BLaER1 (cell line): ENCODE data around the gene UBASH3A.
A peak's percentile ranks its signal among the peaks of the same experiment; 100 is the strongest.
"Not testable (repeated sequence)": the region's sequence is repeated elsewhere in the genome, so short reads cannot be mapped to it uniquely, and the experiment has no call there.

Source experiments
- H3K27ac ChIP-seq: shearing (Covaris generic); formaldehyde crosslinking; 2 replicates; pipeline ENCODE4 v1.8.1; 2022
- H3K27me3 ChIP-seq: shearing (Covaris generic); formaldehyde crosslinking; 2 replicates; pipeline ENCODE4 v1.8.1; 2022
- H3K36me3 ChIP-seq: shearing (Covaris generic); formaldehyde crosslinking; 2 replicates; pipeline ENCODE4 v1.8.1; 2022
- H3K4me1 ChIP-seq: shearing (Covaris generic); formaldehyde crosslinking; 2 replicates; pipeline ENCODE4 v1.8.1; 2022
- H3K4me2 ChIP-seq: shearing (Covaris generic); formaldehyde crosslinking; 2 replicates; pipeline ENCODE4 v1.8.1; 2022
- H3K4me3 ChIP-seq: shearing (Covaris generic); formaldehyde crosslinking; 2 replicates; pipeline ENCODE4 v1.8.1; 2022
- H3K9ac ChIP-seq: shearing (Covaris generic); formaldehyde crosslinking; 2 replicates; pipeline ENCODE4 v1.8.1; 2022
- H3K9me3 ChIP-seq: shearing (Covaris generic); formaldehyde crosslinking; 2 replicates; pipeline ENCODE4 v1.8.1; 2022
- H4K20me1 ChIP-seq: shearing (Covaris generic); formaldehyde crosslinking; 2 replicates; pipeline ENCODE4 v1.8.1; 2022
- Cebpa-rat ChIP-seq: shearing (Covaris generic); IDR thresholded peaks from 2 replicates; pipeline ENCODE4 v1.8.1; 2022

UBASH3A gene

GRCh38 chr21:42467140-42467983 lies 63.7 kb downstream of the UBASH3A start:
- Histone ChIP-seq H3K36me3 (no peaks in the 10 kb centered on the region), H3K9ac (no peak overlapping the region), H3K4me1 (peaks cover 77% of the 10 kb centered on the region), H3K27me3 (no peaks in the 10 kb centered on the region), H3K4me2 (peak overlapping the region; percentile 95), H3K9me3 (no peaks in the 10 kb centered on the region), H4K20me1 (no peaks in the 10 kb centered on the region), H3K27ac (no peak overlapping the region), H3K4me3 (no peak overlapping the region)
- no peak for TF ChIP-seq Cebpa-rat

GRCh38 chr21:42468491-42469131 lies 64.9 kb downstream of the UBASH3A start:
- no peaks in the 10 kb centered on the region for H3K36me3 ChIP-seq
- H3K9ac ChIP-seq = no peak overlapping the region
- no peak overlapping the region for H3K4me3 ChIP-seq
- no peak overlapping the region for H3K4me2 ChIP-seq
- peaks cover 70% of the 10 kb centered on the region for H3K4me1 ChIP-seq
- no peak for TF ChIP-seq Cebpa-rat
- H3K27me3 ChIP-seq = no peaks in the 10 kb centered on the region
- no peak overlapping the region for H3K27ac ChIP-seq
- H4K20me1 ChIP-seq = no peaks in the 10 kb centered on the region
- no peaks in the 10 kb centered on the region for H3K9me3 ChIP-seq

DNA sequence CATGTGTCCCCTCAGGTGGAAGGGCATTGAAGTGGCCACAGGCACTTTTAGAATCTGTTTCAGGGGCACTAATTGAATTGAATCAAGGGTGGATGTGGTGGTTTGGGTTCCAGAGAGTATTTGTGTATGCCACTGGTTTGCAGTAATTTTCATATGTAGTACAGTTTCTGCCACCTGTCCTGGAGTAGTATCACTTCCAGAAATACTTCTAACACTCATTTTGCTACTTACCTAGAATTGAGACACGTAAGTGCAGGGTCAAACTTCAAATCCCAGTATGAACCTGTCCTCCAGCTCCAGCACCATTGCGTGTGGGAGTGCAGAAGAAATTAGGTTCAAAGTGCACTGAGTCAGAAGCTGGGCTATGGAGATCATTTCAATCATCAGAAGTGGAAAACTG lies 65.6 kb downstream of the UBASH3A start:
- Histone ChIP-seq H3K27ac (no peak overlapping the region), H3K9ac (no peak overlapping the region), H3K4me3 (no peak overlapping the region)

DNA sequence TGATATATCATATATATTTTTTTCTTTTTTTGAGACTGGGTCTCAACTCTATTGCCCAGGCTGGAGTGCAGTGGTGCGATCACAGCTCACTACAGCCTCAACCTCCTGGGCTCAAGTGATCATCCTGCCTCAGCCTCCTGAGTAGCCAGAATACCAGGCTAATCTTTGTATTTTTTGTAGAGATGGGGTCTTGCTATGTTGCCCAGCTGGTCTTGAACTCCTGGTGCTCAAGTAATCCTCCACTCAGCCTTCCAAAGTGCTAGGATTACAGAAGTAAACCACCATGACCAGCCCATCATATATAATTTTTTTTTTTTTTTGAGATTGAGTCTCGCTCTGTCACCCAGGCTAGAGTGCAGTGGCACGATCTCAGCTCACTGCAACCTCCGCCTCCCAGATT lies 66.0 kb downstream of the UBASH3A start:
- not testable (repeated sequence) for H3K4me2 ChIP-seq, H3K4me3 ChIP-seq, H3K36me3 ChIP-seq, H4K20me1 ChIP-seq, H3K9me3 ChIP-seq, H3K27ac ChIP-seq, H3K27me3 ChIP-seq, H3K9ac ChIP-seq
- peaks cover 69% of the 10 kb centered on the region for H3K4me1 ChIP-seq

More for the DNA sequence above, 65.6 kb downstream of the UBASH3A start:
- H3K4me1 ChIP-seq = peaks cover 70% of the 10 kb centered on the region
- no peaks in the 10 kb centered on the region for H3K27me3 ChIP-seq
- no peak for TF ChIP-seq Cebpa-rat
- H3K36me3 ChIP-seq = no peaks in the 10 kb centered on the region
- H3K4me2 ChIP-seq = no peak overlapping the region
- no peaks in the 10 kb centered on the region for H4K20me1 ChIP-seq
- no peaks in the 10 kb centered on the region for H3K9me3 ChIP-seq

GRCh38 chr21:42471206-42471605 lies 67.5 kb downstream of the UBASH3A start:
- no peaks in the 10 kb centered on the region for H3K9me3 ChIP-seq
- no peak overlapping the region for H3K4me3 ChIP-seq
- H4K20me1 ChIP-seq = no peaks in the 10 kb centered on the region
- peaks cover 54% of the 10 kb centered on the region for H3K4me1 ChIP-seq
- TF ChIP-seq Cebpa-rat = no peak
- no peaks in the 10 kb centered on the region for H3K36me3 ChIP-seq
- H3K27ac ChIP-seq = no peak overlapping the region
- H3K4me2 ChIP-seq = peak overlapping the region; percentile 66
- no peak overlapping the region for H3K9ac ChIP-seq
- no peaks in the 10 kb centered on the region for H3K27me3 ChIP-seq

GRCh38 chr21:42471716-42472330 lies 68.1 kb downstream of the UBASH3A start:
- Histone ChIP-seq H3K4me3 (no peak overlapping the region), H3K9ac (no peak overlapping the region), H3K9me3 (no peaks in the 10 kb centered on the region), H3K27me3 (no peaks in the 10 kb centered on the region), H4K20me1 (no peaks in the 10 kb centered on the region), H3K27ac (0 out of 2 replicates have a peak overlapping the region, but pooled peaks have one; percentile 10), H3K4me2 (peak overlapping the region; percentile 66), H3K4me1 (peaks cover 48% of the 10 kb centered on the region), H3K36me3 (no peaks in the 10 kb centered on the region)
- TF ChIP-seq Cebpa-rat = no peak

DNA sequence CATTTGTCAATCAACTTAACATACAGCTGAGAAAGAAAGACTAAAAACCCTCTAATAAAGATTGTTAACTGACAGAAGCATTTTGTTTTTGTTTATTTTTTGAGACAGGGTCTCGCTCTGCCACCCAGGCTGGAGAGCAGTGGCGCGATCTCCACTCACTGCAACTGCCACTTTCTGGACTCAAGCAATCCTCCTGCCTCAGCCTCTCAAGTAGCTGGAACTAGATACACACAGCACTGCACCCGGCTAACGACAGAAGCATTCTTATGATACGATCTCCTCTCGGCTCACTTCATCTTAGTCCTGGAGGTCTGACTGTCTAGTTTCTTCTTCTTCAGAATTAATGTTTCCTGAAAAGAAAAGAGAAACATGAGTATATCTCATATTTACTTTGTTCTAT lies 68.8 kb downstream of the UBASH3A start:
- peak overlapping the region; percentile 66; the same call in 1 of the 2 replicates for H3K4me2 ChIP-seq
- peaks cover 41% of the 10 kb centered on the region for H3K4me1 ChIP-seq
- no peak overlapping the region for H3K4me3 ChIP-seq
- H3K27ac ChIP-seq = no peak overlapping the region
- no peaks in the 10 kb centered on the region for H3K9me3 ChIP-seq
- no peaks in the 10 kb centered on the region for H4K20me1 ChIP-seq
- no peaks in the 10 kb centered on the region for H3K36me3 ChIP-seq
- H3K27me3 ChIP-seq = no peaks in the 10 kb centered on the region
- no peak overlapping the region for H3K9ac ChIP-seq
- TF ChIP-seq Cebpa-rat = no peak

DNA sequence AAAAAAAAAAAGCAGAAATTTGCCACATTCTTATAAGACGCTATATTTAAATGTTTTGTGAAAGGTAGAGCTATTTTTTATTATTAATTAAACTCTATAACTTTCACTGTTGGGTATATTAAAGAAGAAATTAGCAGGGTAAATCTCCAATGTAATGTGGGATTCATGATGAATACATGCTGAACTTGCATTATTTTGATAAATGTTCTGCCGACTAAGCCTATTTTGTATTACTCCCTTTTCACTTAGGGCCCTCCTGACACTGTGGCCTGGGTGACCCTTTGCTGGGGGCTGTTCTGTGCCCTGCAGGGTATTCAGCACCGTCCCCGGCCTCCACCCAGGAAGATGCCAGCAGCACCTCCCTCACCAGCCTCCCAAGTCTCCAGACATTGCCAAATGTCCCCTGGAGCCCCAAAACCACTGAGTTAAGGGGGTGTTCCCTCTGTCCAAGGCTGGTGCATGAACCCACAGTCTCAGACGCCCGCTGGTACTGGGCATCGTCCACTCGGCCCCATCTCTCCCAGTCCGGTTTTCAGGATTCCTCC lies 69.9 kb downstream of the UBASH3A start:
- no peak overlapping the region for H3K4me2 ChIP-seq
- H3K36me3 ChIP-seq = no peaks in the 10 kb centered on the region
- H3K27ac ChIP-seq = no peak overlapping the region
- H3K9me3 ChIP-seq = no peaks in the 10 kb centered on the region
- no peaks in the 10 kb centered on the region for H3K27me3 ChIP-seq
- TF ChIP-seq Cebpa-rat = no peak
- no peak overlapping the region for H3K9ac ChIP-seq
- H3K4me1 ChIP-seq = peaks cover 33% of the 10 kb centered on the region
- H4K20me1 ChIP-seq = no peaks in the 10 kb centered on the region
- no peak overlapping the region for H3K4me3 ChIP-seq

- Histone ChIP-seq H3K4me3 (no peak overlapping the region), H3K4me2 (no peak overlapping the region), H4K20me1 (no peaks in the 10 kb centered on the region), H3K36me3 (no peaks in the 10 kb centered on the region), H3K9ac (no peak overlapping the region), H3K9me3 (no peaks in the 10 kb centered on the region), H3K4me1 (peaks cover 30% of the 10 kb centered on the region), H3K27ac (no peak overlapping the region), H3K27me3 (no peaks in the 10 kb centered on the region)
- no peak for TF ChIP-seq Cebpa-rat
Observed at GRCh38 chr21:42474043-42474831, 70.5 kb downstream of the UBASH3A start.
